Measurements from ENCODE around the gene MTRF1. TPM values are rescaled to one million over a fixed set of nuclear protein-coding genes. Genes with fewer than 3 reads are reported as not detected.

The MTRF1 gene
- total RNA-seq, 4 donors from 2014 or later, result 9.3 to 22.2 (median 12.0) TPM

GRCh38 chr13:41213919-41214318 lies 49.5 kb downstream of the MTRF1 start:
- no peaks in the 10 kb centered on the region for H3K9me3 ChIP-seq
- no peak overlapping the region for H3K27ac ChIP-seq
- DNase-seq, result no peak
- H3K36me3 ChIP-seq, result no peaks in the 10 kb centered on the region
- H3K27me3 ChIP-seq, result no peaks in the 10 kb centered on the region
- H3K4me1 ChIP-seq, result no peaks in the 10 kb centered on the region
- H3K4me3 ChIP-seq (replicated peaks in 1 of 3), result no peak overlapping the region
- 83% methylated on average over 2 of the region's 3 CpGs; no CpG with 5 or more reads in 1 of the 2 donors for WGBS, 2 donors
- intact Hi-C loops (cut with DNase I), result no loop called here
- TF ChIP-seq POLR2A (IDR thresholded peaks at IDR 0.05), result no peak
- TF ChIP-seq, protein P1, sequence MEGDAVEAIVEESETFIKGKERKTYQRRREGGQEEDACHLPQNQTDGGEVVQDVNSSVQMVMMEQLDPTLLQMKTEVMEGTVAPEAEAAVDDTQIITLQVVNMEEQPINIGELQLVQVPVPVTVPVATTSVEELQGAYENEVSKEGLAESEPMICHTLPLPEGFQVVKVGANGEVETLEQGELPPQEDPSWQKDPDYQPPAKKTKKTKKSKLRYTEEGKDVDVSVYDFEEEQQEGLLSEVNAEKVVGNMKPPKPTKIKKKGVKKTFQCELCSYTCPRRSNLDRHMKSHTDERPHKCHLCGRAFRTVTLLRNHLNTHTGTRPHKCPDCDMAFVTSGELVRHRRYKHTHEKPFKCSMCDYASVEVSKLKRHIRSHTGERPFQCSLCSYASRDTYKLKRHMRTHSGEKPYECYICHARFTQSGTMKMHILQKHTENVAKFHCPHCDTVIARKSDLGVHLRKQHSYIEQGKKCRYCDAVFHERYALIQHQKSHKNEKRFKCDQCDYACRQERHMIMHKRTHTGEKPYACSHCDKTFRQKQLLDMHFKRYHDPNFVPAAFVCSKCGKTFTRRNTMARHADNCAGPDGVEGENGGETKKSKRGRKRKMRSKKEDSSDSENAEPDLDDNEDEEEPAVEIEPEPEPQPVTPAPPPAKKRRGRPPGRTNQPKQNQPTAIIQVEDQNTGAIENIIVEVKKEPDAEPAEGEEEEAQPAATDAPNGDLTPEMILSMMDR (IDR thresholded peaks at IDR 0.05), result no peak

DNA sequence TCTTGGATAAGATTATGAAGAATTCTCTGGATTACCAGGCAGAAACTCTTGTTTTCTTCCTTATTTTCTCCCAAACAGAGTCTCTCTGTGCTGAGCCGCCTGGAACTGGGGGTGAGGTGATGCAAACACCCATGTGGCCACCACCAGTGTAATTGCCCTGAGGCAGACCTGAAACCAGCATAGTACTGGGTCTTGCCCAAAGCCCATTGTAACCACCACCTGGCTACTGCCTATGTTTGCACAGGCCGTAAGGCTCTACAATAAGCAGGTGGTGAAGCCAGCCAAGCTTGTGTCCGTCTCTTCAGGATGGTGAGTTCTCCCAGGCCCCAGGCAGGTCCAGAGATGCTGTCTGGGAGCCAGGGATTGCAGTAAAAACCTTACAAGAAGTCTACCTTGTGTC lies 50.1 kb downstream of the MTRF1 start:
- no peak overlapping the region for H3K4me3 ChIP-seq (replicated peaks in 1 of 3)
- H3K4me1 ChIP-seq, result no peaks in the 10 kb centered on the region
- H3K9me3 ChIP-seq, result no peaks in the 10 kb centered on the region
- no peak for TF ChIP-seq POLR2A (IDR thresholded peaks at IDR 0.05)
- TF ChIP-seq, protein P1 (IDR thresholded peaks at IDR 0.05), result no peak
- no peaks in the 10 kb centered on the region for H3K27me3 ChIP-seq
- no peak for DNase-seq
- WGBS, 2 donors, result 96 to 100% methylated on average over 2 to 3 of the region's 3 CpGs
- H3K36me3 ChIP-seq, result no peaks in the 10 kb centered on the region
- H3K27ac ChIP-seq, result no peak overlapping the region
- intact Hi-C loops (cut with DNase I), result no loop called here

- Histone ChIP-seq H3K9me3 (no peaks in the 10 kb centered on the region), H3K4me3 (replicated peaks in 1 of 3) (no peak overlapping the region), H3K4me1 (no peaks in the 10 kb centered on the region), H3K27me3 (no peaks in the 10 kb centered on the region), H3K27ac (no peak overlapping the region), H3K36me3 (no peaks in the 10 kb centered on the region)
- TF ChIP-seq, protein P1 (IDR thresholded peaks at IDR 0.05), result no peak
- TF ChIP-seq POLR2A (IDR thresholded peaks at IDR 0.05), result no peak
- intact Hi-C loops (cut with DNase I), result no loop called here
- no peak for DNase-seq
These were observed 50.5 kb downstream of the MTRF1 start for GRCh38 chr13:41212881-41213280.

DNA sequence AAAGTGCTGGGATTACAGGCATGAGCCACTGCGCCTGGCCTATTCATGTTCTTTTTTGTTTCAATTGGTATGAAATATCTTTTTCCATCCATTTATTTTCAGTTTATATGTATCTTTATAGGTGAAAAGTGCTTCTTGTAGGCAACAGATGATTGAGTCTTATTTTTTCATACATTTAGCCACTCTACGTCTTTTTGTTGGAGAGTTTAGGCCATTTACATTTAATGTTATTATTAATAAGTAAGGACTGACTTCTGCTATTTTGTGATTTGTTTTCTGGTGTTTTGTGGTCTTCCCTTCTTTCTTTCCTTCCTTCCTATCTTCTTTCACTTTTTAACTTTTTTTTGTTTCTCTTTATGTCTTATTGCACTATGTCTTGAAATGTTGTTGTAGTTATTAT lies 52.3 kb downstream of the MTRF1 start:
- intact Hi-C loops (cut with DNase I), result no loop called here

DNA sequence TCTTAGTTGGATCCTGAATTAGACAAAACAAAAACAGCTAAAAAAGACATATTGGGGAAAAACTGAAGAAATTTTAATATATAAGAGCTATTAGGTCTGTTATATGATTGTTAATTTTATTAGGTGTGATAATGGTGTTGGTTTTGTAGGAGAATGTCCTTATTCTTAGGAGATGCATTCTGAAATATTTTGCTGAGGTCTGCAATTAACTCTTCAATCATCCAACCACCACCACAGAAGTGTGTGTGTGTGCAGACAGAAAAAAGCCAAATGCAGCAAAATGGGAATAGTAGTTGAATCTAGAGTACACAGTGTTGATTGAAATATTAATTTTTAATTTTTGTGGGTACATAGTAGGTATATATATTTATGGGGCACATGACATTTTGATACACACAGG lies 56.9 kb downstream of the MTRF1 start:
- H3K27me3 ChIP-seq, result no peaks in the 10 kb centered on the region
- no peaks in the 10 kb centered on the region for H3K4me1 ChIP-seq
- intact Hi-C loops (cut with DNase I), result no loop called here
- H3K27ac ChIP-seq, result no peak overlapping the region
- H3K36me3 ChIP-seq, result no peaks in the 10 kb centered on the region
- no peak for TF ChIP-seq POLR2A (IDR thresholded peaks at IDR 0.05)
- TF ChIP-seq, protein P1 (IDR thresholded peaks at IDR 0.05), result no peak
- no peak for DNase-seq
- H3K9me3 ChIP-seq, result no peaks in the 10 kb centered on the region
- no peak overlapping the region for H3K4me3 ChIP-seq (replicated peaks in 1 of 3)

More for the DNA sequence above, 52.3 kb downstream of the MTRF1 start:
- no peak for DNase-seq
- TF ChIP-seq, protein P1 (IDR thresholded peaks at IDR 0.05), result no peak
- no peak for TF ChIP-seq POLR2A (IDR thresholded peaks at IDR 0.05)
- H3K4me3 ChIP-seq (replicated peaks in 1 of 3), result no peak overlapping the region
- H3K36me3 ChIP-seq, result no peaks in the 10 kb centered on the region
- no peaks in the 10 kb centered on the region for H3K9me3 ChIP-seq
- no peaks in the 10 kb centered on the region for H3K27me3 ChIP-seq
- 96 to 97% methylated on average over 2 of the region's 2 CpGs for WGBS, 2 donors
- no peaks in the 10 kb centered on the region for H3K4me1 ChIP-seq
- no peak overlapping the region for H3K27ac ChIP-seq

Data from thyroid gland (tissue), 4 donors.